Liver (tissue), 3 donors: ENCODE measurements around the gene RAB15.

Source experiments
- NR2F2 ChIP-seq: IDR thresholded peaks from 2 replicates; pipeline ENCODE4 v1.6.1; 2016; ENCODE audit warnings: antibody characterized with exemption
- RXRA ChIP-seq, 2 donors: IDR thresholded peaks; 2 replicates each; pipeline ENCODE4 v1.6.1; 2017 to 2018; ENCODE audit warnings: antibody characterized with exemption in 2 of 2, mild to moderate bottlenecking in 1 of 2
- TAF1 ChIP-seq: conservative IDR thresholded peaks from 2 replicates; pipeline ENCODE4 v1.6.1; 2016; ENCODE audit warnings: antibody characterized with exemption, mild to moderate bottlenecking
- YY1 ChIP-seq: IDR thresholded peaks from 2 replicates; pipeline ENCODE4 v1.6.1; 2016; ENCODE audit warnings: antibody characterized with exemption, mild to moderate bottlenecking
- TF ChIP-seq, protein P1 (sequence below): fragments of 150-350 bp; IDR thresholded peaks from 2 replicates; pipeline ENCODE4 v1.5.1; 2017; ENCODE audit warnings: improper control_type of control experiment, low read depth, low read length; ENCODE audit not compliant: missing input control
- donor health status: healthy.
- donor health status: healthy.

DNA sequence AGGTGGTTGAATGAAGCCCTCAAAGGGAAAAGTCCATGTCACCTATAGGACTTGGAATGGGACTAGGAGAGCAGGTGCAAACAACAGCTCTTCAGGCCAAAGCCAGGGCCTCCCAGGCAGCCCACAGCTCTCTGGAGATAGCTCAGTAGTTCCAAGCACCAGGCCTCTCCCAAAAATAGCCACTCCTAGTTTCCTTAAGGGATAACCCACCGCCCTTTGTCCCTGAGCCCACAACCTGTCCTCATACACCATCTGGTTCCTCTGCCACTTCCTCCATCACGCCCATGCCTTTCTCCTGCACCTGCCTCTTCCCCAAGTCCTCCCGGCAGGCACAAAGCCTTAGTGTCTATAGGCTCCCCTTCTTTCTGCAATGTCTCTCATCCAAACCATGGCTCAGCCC lies 2.1 kb downstream of the RAB15 start:
- TF ChIP-seq, protein P1, sequence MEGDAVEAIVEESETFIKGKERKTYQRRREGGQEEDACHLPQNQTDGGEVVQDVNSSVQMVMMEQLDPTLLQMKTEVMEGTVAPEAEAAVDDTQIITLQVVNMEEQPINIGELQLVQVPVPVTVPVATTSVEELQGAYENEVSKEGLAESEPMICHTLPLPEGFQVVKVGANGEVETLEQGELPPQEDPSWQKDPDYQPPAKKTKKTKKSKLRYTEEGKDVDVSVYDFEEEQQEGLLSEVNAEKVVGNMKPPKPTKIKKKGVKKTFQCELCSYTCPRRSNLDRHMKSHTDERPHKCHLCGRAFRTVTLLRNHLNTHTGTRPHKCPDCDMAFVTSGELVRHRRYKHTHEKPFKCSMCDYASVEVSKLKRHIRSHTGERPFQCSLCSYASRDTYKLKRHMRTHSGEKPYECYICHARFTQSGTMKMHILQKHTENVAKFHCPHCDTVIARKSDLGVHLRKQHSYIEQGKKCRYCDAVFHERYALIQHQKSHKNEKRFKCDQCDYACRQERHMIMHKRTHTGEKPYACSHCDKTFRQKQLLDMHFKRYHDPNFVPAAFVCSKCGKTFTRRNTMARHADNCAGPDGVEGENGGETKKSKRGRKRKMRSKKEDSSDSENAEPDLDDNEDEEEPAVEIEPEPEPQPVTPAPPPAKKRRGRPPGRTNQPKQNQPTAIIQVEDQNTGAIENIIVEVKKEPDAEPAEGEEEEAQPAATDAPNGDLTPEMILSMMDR = no peak
- TF ChIP-seq TAF1 (no peak), NR2F2 (no peak), YY1 (no peak), RXRA (IDR thresholded peaks at IDR 0.05) (no peak)
